LHCN-M2 (cell line): ENCODE measurements around the gene NF2. TPM values are rescaled to one million over a fixed set of nuclear protein-coding genes. Genes with fewer than 3 reads are reported as not detected.
A peak's percentile ranks its signal among the peaks of the same experiment; 100 is the strongest.

ENCODE experiments used
- DNase-seq: peaks from one replicate; pipeline ENCODE4 v3.0.0-alpha.2; 2012; ENCODE audit warnings: low read depth
- total RNA-seq: library from RNA; depleted of rRNA; stranded (reverse); fragments of >200 nt; gene quantifications from 2 replicates; pipeline ENCODE4 v1.2.3, GENCODE V29; 2014

The NF2 gene
- total RNA-seq, 1 experiment from 2014 or later, result 105 TPM

DNA sequence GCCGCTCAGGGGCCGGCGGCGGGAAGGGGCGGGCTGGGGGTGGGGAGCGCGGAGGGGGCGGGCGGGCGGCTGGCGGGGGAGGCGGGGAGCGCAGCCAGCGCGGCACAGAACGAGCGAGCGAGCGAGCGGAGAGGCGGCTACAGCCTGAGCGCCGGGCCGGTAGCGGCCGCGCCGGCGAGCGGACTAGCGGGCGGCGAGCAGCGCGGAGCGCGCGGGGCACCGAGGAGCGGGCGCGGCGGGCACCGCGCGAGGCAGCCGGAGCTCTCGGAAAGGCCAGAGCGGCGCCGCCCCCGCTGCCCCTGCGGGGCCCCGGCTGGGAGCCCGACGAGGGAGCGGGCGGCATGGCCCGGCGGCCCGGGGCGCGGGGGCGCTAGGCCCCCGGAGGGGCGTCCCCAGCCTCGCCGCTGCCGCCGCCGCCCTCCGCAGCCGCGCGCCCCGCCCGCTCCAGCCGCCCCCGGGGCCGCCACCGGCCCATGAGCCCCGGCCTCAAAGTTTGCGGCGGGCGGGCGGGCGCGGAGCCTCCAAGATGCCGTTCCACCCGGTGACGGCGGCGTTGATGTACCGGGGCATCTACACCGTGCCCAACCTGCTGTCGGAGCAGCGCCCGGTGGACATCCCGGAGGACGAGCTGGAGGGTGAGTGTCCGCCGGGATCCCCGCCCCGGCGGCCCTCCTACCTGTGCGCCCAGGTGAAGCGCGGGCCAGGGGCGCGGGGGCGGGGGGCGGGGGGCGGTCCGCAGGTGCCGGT, 116.6 kb downstream of the NF2 start, which contains the start of gene CABP7:
Gene CABP7 (plus strand): TSS at position 105 of the 747 bp plus-strand sequence. CDS start 422 bp downstream, at position 527.
- DNase-seq, result no peak

DNA sequence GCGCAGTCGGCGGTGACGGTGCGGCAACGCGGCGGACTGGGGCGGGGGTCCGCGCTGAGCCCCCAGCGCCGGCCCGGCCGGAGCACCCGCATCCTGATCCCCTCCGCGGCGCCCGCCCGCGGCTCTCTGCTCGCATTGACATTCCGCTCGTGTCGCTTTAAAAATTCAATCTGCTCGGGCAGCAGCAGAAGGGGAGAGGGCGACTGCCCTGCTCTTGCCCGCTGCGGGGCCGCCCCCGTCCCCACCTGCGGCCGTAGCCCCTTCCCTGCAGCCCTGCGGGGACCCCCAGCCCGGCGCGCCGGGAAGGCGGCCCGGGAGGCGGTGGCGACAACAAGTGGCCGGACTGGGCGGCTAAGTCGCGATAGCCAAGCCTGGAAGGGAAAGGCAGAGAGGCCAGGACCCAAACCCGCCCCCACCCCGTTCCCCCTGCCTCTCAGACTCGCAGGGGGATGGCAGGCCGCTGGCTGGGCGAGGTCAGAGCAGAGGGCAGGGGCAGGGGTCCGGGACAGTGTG, 117.4 kb downstream of the NF2 start:
- DNase-seq, result no peak

GRCh38 chr22:29722151-29722550, 118.7 kb downstream of the NF2 start:
- DNase-seq, result no peak

DNA sequence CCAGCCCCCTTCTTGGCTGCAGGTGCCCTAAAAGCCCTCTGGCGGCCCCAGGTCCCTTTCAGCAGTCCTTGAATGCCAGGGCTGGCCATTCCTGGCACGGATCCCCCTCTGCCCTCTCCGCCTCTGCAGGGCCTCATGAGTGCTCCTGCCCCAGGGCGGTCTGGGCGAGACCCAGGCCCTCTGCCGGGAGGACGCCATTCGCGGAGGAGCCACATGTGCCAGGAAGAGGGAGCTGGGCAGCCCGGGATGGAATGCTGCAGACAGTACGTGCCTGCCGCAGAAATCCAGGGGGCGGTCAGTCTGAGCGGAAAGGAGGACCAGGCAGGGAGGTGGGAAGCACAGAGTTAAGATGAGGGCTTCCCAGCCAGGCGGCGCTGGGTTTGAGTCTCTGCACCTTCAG, 119.2 kb downstream of the NF2 start:
- no peak for DNase-seq

GRCh38 chr22:29723766-29724165, 120.3 kb downstream of the NF2 start:
- DNase-seq, result no peak

DNA sequence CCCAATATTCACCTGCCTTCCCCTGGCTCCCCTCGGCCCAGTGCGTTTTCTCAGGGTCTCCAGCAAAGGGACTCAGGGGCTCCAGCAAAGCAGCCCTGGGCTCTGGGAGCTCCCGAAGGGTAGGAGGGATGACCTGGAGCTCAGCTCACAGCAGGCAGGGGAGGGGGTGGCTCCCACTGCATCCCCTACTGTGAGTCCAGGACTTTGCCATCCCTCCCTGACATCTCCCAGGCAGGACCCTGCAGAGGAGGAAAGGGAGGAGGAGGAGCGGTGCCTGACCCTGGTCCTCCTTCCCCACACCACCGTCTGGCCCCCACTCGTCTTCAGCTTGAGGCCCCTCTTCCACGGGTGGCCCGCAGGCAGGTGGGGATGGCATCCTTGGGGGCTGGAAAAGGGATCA, 121.4 kb downstream of the NF2 start:
- DNase-seq, result no peak

- DNase-seq, result no peak
These were observed 122.7 kb downstream of the NF2 start for GRCh38 chr22:29726106-29726505.

GRCh38 chr22:29726512-29727130, 123.2 kb downstream of the NF2 start:
- no peak for DNase-seq

DNA sequence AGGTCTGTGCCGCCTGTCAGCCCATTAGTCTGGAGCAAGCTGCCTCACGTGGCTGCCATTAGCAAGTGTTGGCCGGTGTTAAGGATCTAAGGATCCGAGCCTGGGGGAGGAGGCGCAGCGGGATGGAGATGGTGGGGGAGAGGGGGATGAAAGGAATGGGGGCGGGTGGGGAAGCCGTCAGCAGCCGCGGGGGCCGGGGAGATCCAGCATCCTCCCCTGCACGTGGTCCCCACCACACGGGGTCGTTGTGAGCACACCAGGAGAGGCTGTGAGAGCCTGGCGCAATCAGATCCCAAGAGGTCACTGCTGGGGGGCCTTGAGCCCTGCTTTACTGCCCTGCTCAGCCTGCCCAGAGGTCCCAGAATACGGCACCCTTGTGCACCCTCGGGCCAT, 123.7 kb downstream of the NF2 start:
- peak; percentile 43 for DNase-seq

DNA sequence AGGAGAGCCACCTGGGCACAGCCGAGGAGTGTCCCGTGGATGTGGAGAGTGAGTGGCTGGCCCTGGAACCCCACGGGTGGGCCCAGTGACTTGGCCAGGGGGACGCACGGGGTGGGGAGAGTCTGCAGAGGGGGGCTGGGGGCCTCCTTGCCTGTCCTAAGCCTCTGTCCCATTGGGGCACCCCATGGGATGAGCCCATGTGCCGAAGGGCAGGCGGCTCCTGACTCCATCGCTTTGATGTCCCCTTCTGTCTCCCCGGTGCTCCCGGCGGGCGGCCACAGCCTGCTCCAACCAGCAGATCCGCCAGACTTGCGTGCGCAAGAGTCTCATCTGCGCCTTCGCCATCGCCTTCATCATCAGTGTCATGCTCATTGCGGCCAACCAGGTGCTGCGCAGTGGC, 125.7 kb downstream of the NF2 start:
- DNase-seq, result no peak

GRCh38 chr22:29731058-29731850, 127.8 kb downstream of the NF2 start:
- DNase-seq, result no peak

- DNase-seq, result no peak
These were observed 129.4 kb downstream of the NF2 start for GRCh38 chr22:29732883-29733282.

DNA sequence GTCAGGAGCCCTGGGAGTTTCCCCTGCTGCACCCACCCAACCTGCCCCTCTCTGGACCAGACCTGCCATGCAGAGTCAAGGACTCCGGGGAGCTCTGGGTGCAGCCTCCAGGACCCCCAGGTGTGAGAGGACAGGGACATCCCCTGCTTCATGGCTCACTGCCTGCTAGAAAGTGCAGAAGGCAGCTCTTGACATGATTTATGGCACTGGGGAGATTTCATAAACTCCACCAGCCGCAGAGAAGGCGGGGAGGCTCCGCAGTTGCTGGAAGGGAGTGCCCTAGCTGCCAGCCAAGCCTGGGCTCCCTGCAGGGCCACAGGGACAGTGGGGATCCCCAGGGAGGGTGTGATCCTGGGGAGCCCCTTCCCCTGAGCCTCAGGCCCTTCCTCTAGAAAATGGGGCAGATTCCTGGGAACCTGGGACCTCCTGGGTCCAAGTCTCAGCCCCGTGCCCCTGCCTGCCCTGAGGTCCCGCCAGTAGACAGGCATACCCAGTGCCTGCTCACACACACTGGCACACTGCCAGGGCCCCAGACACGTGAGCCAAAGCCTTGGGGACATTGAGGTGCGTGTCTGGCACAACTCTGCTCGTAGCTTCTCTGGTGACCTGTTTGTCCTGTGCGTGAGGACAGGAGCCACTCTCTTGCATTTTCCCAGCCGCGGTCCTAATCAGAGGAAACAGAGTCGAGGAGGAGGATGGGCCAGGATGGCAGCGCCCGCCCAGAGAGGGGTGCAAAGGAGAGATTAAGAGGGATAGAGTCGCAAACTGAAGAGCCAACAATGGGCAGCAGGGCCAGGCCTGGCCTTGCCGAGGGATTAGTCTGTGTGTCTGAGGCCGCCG, 130.1 kb downstream of the NF2 start:
- no peak for DNase-seq

- no peak for DNase-seq
These were observed 131.0 kb downstream of the NF2 start for GRCh38 chr22:29734406-29734805.

GRCh38 chr22:29734838-29735237, 131.4 kb downstream of the NF2 start:
- no peak for DNase-seq

DNA sequence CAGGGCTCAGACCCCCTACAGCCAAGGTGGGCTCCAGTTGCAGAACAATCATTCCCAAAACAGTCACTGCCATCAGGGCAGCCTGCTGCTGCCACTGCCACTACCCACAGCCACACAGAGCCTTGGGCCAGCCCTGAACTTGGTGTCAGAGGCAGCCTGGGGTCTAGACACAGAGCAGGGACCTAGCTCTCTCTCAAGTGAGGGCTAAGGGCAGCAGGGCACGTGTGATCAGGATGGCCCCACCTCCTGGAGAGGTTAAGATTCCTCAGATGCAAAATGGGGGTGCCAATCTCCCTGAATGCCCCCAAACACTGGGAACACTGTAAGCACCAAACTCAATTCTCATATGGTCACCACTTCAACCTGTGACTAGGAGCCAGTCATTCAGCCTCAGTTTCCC, 132.0 kb downstream of the NF2 start:
- no peak for DNase-seq

DNA sequence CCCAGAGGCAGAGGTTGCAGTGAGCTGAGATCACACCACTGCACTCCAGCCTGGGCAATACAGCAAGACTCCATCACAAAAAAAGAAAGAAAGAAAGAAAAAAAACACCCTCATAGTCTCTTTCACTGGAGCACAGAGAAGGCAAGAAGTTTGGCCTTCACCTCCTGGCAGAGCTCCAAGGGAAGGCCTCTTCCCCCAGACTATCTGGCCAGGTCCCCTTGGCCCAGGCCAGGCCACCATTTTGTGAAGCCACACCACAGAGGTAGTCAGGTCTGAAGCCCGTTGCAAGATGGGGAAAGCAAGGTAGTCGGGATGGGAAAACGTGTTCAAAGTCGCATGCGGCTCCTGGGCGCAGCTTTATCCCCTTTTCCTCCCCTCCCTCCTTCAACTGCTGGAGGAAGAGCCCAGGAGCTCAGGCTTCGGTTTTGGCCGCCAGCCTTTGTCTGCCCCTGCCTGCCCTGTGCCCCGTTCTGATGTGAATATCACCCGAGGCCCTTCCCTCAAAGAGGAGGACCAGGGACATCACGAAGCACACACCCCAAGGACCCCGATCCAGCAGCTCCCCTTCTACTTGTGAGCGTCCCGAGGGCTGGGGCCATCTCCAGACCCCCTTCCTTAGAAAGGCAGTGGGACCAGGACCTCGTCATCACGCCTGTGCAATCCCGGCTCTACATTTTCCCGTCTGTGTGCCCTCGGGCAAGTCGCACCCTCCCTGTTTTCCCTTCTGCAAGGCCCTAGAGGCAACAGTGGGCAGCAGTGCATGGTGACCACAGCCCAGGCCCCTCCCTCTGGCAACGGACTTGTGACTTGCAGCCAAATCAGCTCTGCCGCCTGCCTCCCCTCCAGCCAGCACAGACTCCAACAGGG, 134.1 kb downstream of the NF2 start:
- no peak for DNase-seq

GRCh38 chr22:29738118-29738815, 134.8 kb downstream of the NF2 start:
- no peak for DNase-seq

GRCh38 chr22:29739346-29739875, 136.0 kb downstream of the NF2 start:
- no peak for DNase-seq
